Upper lobe of left lung (tissue), 6 donors: Measurements from ENCODE around the gene EVPL. TPM values are rescaled to one million over a fixed set of nuclear protein-coding genes. Genes with fewer than 3 reads are reported as not detected.

Source experiments
- ATAC-seq, 2 donors: fragments of 200-7000 bp; cut with Tn5 transposase; one replicate each; pipeline ENCODE4 v1.9.1; 2022; ENCODE audit warnings: mild to moderate bottlenecking in 2 of 2, moderate library complexity in 2 of 2; ENCODE audit not compliant: low FRiP score in 2 of 2
- DNase-seq, 2 donors: peaks; one replicate each; pipeline ENCODE4 v3.0.0-alpha.2; 2019 to 2020
- H3K27ac ChIP-seq, 4 donors: fragments of 200-600 bp; sonication (generic); one replicate each; pipeline ENCODE4 v1.5.1; 2016 to 2019
- H3K27me3 ChIP-seq, 4 donors: fragments of 200-600 bp; sonication (generic); one replicate each; pipeline ENCODE4 v1.5.1; 2017 to 2019
- H3K36me3 ChIP-seq, 4 donors: fragments of 200-600 bp; sonication (generic); one replicate each; pipeline ENCODE4 v1.5.1; 2016 to 2019
- H3K4me1 ChIP-seq, 4 donors: fragments of 200-600 bp; sonication (generic); one replicate each; pipeline ENCODE4 v1.5.1; 2018 to 2019
- H3K4me3 ChIP-seq, 4 donors: fragments of 200-600 bp; sonication (generic); one replicate each; pipeline ENCODE4 v1.5.1; 2017 to 2019; ENCODE audit warnings: mild to moderate bottlenecking in 2 of 4, moderate library complexity in 1 of 4
- H3K9me3 ChIP-seq, 4 donors: fragments of 200-600 bp; sonication (generic); one replicate each; pipeline ENCODE4 v1.5.1; 2018 to 2019
- EP300 ChIP-seq, 4 donors: sonication (generic); formaldehyde crosslinking; IDR thresholded peaks; one replicate each; pipeline ENCODE4 v1.5.1; 2017; ENCODE audit warnings: antibody characterized with exemption in 4 of 4, control low read depth in 2 of 4
- POLR2A ChIP-seq, 4 donors: fragments of 450-650 bp; IDR thresholded peaks; one replicate each; pipeline ENCODE4 v1.5.1; 2016 to 2017; ENCODE audit warnings: antibody characterized with exemption in 4 of 4, mild to moderate bottlenecking in 2 of 4
- POLR2AphosphoS5 ChIP-seq, 2 donors: sonication (generic); formaldehyde crosslinking; IDR thresholded peaks; one replicate each; pipeline ENCODE4 v1.5.1; 2017; ENCODE audit warnings: antibody characterized with exemption in 2 of 2
- WGBS, 2 donors: methylation state at CpG; one replicate each; pipeline ENCODE4 v1.1.5; 2017 to 2018; 5-methylcytosine and 5-hydroxymethylcytosine counted together
- total RNA-seq, 6 donors: library from RNA; depleted of rRNA in 4 of 6; stranded (reverse); fragments of >200 nt in 4 of 6; gene quantifications; one replicate each; pipeline versions ENCODE4 v1.1.0 to v1.2.1, GENCODE V29; 2016 to 2021
- TF ChIP-seq, protein P1 (sequence below), 6 experiments: fragments of 450-650 bp in 4 of 6; fragments of 200-600 bp in 2 of 6; sonication (generic) in 2 of 6; IDR thresholded peaks; one replicate each; pipeline ENCODE4 v1.5.1; 2016 to 2019; ENCODE audit warnings: antibody characterized with exemption in 6 of 6
- donor health status: DM: no; HTN: no; CAD: no; lungs with moderate emphysema.
- donor health status: DM: no; HTN: yes; CAD: no; lungs with severe emphysema.

The EVPL gene
- total RNA-seq, 6 donors from 2014 or later: 47.5 to 142 (median 63.4) TPM

GRCh38 chr17:75995385-75995925 lies 31.7 kb downstream of the EVPL start:
- ATAC-seq: no peak
- WGBS, 2 donors: 94 to 96% methylated on average over 7 of the region's 7 CpGs

GRCh38 chr17:75994802-75995370 lies 32.2 kb downstream of the EVPL start:
- DNase-seq: no peak
- H3K27ac ChIP-seq: no peak overlapping the region
- peaks cover 13 to 18% (median 17%) of the 10 kb centered on the region in 4 donors for H3K4me1 ChIP-seq
- TF ChIP-seq EP300 (IDR thresholded peaks at IDR 0.05) (no peak), POLR2AphosphoS5 (IDR thresholded peaks at IDR 0.05) (no peak), POLR2A (IDR thresholded peaks at IDR 0.05) (no peak)
- TF ChIP-seq, protein P1, sequence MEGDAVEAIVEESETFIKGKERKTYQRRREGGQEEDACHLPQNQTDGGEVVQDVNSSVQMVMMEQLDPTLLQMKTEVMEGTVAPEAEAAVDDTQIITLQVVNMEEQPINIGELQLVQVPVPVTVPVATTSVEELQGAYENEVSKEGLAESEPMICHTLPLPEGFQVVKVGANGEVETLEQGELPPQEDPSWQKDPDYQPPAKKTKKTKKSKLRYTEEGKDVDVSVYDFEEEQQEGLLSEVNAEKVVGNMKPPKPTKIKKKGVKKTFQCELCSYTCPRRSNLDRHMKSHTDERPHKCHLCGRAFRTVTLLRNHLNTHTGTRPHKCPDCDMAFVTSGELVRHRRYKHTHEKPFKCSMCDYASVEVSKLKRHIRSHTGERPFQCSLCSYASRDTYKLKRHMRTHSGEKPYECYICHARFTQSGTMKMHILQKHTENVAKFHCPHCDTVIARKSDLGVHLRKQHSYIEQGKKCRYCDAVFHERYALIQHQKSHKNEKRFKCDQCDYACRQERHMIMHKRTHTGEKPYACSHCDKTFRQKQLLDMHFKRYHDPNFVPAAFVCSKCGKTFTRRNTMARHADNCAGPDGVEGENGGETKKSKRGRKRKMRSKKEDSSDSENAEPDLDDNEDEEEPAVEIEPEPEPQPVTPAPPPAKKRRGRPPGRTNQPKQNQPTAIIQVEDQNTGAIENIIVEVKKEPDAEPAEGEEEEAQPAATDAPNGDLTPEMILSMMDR (IDR thresholded peaks at IDR 0.05): no peak
- H3K36me3 ChIP-seq: peaks cover 2 to 25% (median 17%) of the 10 kb centered on the region in 4 donors
- H3K9me3 ChIP-seq: no peaks in the 10 kb centered on the region
- whole genome bisulfite sequencing, 2 donors: 91 to 94% methylated on average over 5 of the region's 5 CpGs
- H3K27me3 ChIP-seq: no peaks in the 10 kb centered on the region
- no peak for ATAC-seq
- H3K4me3 ChIP-seq: no peak overlapping the region

More at GRCh38 chr17:75995385-75995925, 31.7 kb downstream of the EVPL start:
- Histone ChIP-seq H3K9me3 (no peaks in the 10 kb centered on the region), H3K4me3 (no peak overlapping the region), H3K27me3 (no peaks in the 10 kb centered on the region), H3K36me3 (peaks cover 2 to 25% (median 19%) of the 10 kb centered on the region in 4 donors), H3K27ac (no peak overlapping the region), H3K4me1 (peaks cover 13 to 18% (median 17%) of the 10 kb centered on the region in 4 donors)
- TF ChIP-seq POLR2A (IDR thresholded peaks at IDR 0.05) (no peak), POLR2AphosphoS5 (IDR thresholded peaks at IDR 0.05) (no peak), EP300 (IDR thresholded peaks at IDR 0.05) (no peak)
- TF ChIP-seq, protein P1 (IDR thresholded peaks at IDR 0.05): no peak
- no peak for DNase-seq

DNA sequence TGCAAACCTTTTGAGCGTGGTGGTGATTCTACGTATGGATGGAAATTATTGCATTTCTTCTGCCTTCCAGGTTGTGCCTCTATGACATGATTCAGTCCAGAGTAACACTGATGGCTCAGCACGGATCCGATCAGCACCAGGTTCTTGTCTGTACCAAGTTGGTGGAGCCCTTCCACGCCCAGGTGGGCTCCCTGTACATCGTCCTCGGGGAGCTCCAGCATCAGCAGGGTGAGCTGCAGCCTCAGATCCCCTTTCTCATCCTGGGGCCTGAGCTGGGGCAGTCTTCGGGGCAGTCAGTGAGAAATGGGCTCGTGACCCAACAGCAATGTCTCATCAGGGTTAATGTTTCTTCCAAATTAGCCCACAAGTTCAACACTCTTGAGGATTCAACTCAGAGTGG lies 35.7 kb downstream of the EVPL start:
- Histone ChIP-seq H3K4me3 (no peak overlapping the region), H3K4me1 (peaks cover 0 to 1% (median 0%) of the 10 kb centered on the region in 4 donors), H3K27me3 (no peaks in the 10 kb centered on the region), H3K27ac (no peak overlapping the region), H3K9me3 (no peaks in the 10 kb centered on the region), H3K36me3 (peaks cover 2 to 32% (median 16%) of the 10 kb centered on the region in 4 donors)
- DNase-seq (no peak), ATAC-seq (no peak)
- no peak for TF ChIP-seq POLR2A (IDR thresholded peaks at IDR 0.05)
- TF ChIP-seq, protein P1 (IDR thresholded peaks at IDR 0.05): no peak
- TF ChIP-seq POLR2AphosphoS5 (IDR thresholded peaks at IDR 0.05): no peak
- no peak for TF ChIP-seq EP300 (IDR thresholded peaks at IDR 0.05)
- WGBS, 2 donors: 94 to 99% methylated on average over 9 of the region's 9 CpGs

DNA sequence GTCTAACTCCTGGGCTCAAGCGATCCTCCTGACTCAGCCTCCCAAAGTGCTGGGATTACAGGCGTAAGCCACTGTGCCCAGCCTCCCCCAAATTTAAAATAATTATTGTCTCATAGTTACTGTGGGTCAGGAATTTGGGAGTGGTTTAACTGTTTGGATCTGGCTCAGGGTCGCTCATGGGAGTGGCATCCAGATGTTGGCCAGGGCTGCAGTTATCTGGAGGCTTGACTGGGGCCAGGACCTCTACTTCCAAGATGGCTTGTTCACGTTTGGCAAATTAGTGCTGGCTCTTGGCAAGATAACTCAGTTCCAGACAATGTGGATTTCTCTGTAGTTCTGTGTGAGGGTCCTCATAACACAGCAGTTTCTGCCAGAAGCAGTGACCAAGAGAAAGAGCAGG lies 40.1 kb downstream of the EVPL start:
- no peak overlapping the region for H3K27ac ChIP-seq
- no peak overlapping the region for H3K4me3 ChIP-seq
- ATAC-seq (no peak), DNase-seq (no peak)
- TF ChIP-seq EP300 (IDR thresholded peaks at IDR 0.05): no peak
- TF ChIP-seq, protein P1 (IDR thresholded peaks at IDR 0.05): no peak
- no peaks in the 10 kb centered on the region for H3K9me3 ChIP-seq
- peaks cover 0 to 15% (median 3%) of the 10 kb centered on the region in 4 donors for H3K36me3 ChIP-seq
- no peaks in the 10 kb centered on the region for H3K27me3 ChIP-seq
- WGBS, 2 donors: 87 to 94% methylated on average over 4 of the region's 4 CpGs
- peaks cover 8 to 23% (median 19%) of the 10 kb centered on the region in 4 donors for H3K4me1 ChIP-seq

DNA sequence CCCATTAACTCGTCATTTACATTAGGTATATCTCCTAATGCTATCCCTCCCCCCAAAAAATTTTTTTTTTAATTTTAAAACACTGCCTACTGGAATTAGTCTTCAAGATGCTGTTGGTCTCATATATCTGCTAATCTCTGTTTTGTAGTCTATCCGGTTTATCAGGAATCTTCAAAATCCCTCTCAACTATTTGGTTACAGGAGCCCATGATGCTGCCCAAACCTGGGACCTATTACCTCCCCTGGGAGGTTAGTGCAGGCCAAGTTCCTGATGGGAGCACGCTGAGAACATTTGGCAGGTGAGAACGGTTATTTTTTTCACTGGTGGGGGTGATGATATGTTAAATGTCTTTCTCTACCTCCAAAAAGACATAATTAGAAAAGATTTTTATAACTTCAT lies 41.1 kb downstream of the EVPL start:
- Histone ChIP-seq H3K27ac (no peak overlapping the region), H3K9me3 (no peaks in the 10 kb centered on the region), H3K36me3 (peaks cover 0 to 7% (median 0%) of the 10 kb centered on the region in 4 donors), H3K4me1 (peaks cover 15 to 32% (median 29%) of the 10 kb centered on the region in 4 donors), H3K27me3 (no peaks in the 10 kb centered on the region), H3K4me3 (no peak overlapping the region)
- DNase-seq (no peak), ATAC-seq (no peak)
- WGBS, 2 donors: 92 to 96% methylated on average over 4 of the region's 4 CpGs
- TF ChIP-seq, protein P1 (IDR thresholded peaks at IDR 0.05): no peak
- TF ChIP-seq EP300 (IDR thresholded peaks at IDR 0.05) (no peak), POLR2AphosphoS5 (IDR thresholded peaks at IDR 0.05) (no peak), POLR2A (IDR thresholded peaks at IDR 0.05) (no peak)
